Activated CD4-positive, alpha-beta T cell treated with anti-CD3 and anti-CD28 coated beads, Interleukin-2, amount 10 ng/mL, durations not matched to agents 7 days and 5 days (primary cell): ENCODE results near the gene B3GALNT1. TPM values are rescaled to one million over a fixed set of nuclear protein-coding genes. Genes with fewer than 3 reads are reported as not detected.

ENCODE experiments used
- CTCF ChIA-PET: fragments of 350-600 bp; sonication (Branson Sonifier 250); formaldehyde crosslinking; loops from one replicate; lab custom pipeline; 2021; ENCODE audit warnings: antibody characterized with exemption; lab: Charles Lee
- POLR2A ChIA-PET: fragments of 350-600 bp; sonication (Branson Sonifier 250); formaldehyde crosslinking; loops from one replicate; lab custom pipeline; 2021; ENCODE audit warnings: antibody characterized with exemption; lab: Charles Lee
- DNase-seq: peaks from one replicate; pipeline ENCODE4 v3.0.0-alpha.2; 2020
- H3K27ac Mint-ChIP-seq: one replicate; pipeline ENCODE4 v1.8.0; 2021; ENCODE audit warnings: mild to moderate bottlenecking, moderate library complexity, mixed read lengths
- H3K27me3 Mint-ChIP-seq: one replicate; pipeline ENCODE4 v1.8.0; 2021; ENCODE audit warnings: mixed read lengths
- H3K36me3 Mint-ChIP-seq: one replicate; pipeline ENCODE4 v1.8.0; 2021; ENCODE audit warnings: low read depth, mixed read lengths
- H3K4me1 Mint-ChIP-seq: one replicate; pipeline ENCODE4 v1.8.0; 2021; ENCODE audit warnings: mixed read lengths
- H3K4me3 Mint-ChIP-seq: one replicate; pipeline ENCODE4 v1.8.0; 2021; ENCODE audit warnings: mild to moderate bottlenecking, moderate library complexity, mixed read lengths
- H3K9me3 Mint-ChIP-seq: one replicate; pipeline ENCODE4 v1.8.0; 2021; ENCODE audit warnings: mixed read lengths
- total RNA-seq, 2 experiments: library from RNA; stranded (reverse); gene quantifications; one replicate each; pipeline ENCODE4 v1.2.3, GENCODE V29; 2021

Gene B3GALNT1, protein sequence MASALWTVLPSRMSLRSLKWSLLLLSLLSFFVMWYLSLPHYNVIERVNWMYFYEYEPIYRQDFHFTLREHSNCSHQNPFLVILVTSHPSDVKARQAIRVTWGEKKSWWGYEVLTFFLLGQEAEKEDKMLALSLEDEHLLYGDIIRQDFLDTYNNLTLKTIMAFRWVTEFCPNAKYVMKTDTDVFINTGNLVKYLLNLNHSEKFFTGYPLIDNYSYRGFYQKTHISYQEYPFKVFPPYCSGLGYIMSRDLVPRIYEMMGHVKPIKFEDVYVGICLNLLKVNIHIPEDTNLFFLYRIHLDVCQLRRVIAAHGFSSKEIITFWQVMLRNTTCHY
- 1 to 10 TPM; 2.9 to 3.0 TPM for total RNA-seq

DNA sequence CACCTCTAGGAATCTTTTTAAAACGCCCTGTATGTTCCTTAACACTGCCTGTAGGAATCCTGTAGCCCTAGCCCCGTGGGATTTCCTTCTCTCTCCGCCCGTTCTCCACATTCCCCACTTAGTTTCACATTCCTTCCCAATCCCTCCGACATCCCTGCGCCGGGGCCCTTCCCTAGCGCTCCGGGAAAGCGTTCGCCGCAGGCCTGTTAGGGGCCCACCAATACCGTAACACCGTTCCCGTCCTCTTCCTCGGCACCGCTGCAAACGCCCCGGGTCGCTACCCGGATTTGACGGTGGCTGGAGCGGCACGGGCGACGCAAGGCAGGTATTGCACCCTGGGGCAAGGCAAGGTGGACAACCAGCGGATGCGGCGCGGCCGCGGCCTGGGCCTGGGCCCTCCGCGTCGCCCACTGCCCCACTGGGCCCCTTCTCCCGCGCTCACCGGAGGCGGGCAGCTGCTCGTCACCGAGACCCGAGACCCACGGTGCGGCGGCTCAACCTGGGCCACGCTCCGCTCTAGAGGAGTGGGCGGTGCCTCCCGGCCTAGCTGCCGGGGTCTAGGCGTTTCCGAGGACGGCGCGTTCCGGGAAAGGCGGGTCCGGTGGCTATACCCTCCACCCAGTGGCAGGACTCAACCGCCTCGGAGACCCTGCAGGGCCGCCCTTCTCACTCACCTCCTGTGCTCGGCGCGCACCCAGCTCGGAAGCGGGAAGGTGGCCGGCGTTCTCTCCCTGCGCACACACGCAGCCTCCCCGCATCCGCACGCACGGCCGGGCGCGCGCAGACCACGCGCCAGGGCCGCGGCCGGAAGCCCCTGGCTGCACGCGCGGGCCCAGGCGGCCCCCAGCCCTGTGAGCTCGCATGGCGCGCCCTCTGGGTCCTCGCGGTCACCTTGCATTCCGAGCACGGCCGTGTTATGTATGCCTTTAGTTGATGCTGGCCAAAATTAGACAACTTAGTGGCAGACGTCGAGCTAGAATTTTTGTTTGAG, at the start of gene B3GALNT1:
Gene B3GALNT1 (minus strand): TSS at position 789 of the 991 bp plus-strand sequence. CDS start 18,595 bp downstream, outside the sequence.
- H3K9me3 Mint-ChIP-seq, result no peaks in the 10 kb centered on the region
- H3K4me1 Mint-ChIP-seq, result peaks cover 16% of the 10 kb centered on the region
- H3K36me3 Mint-ChIP-seq, result peaks cover 6% of the 10 kb centered on the region
- peak within 1 kb of the TSS; percentile 70 for H3K4me3 Mint-ChIP-seq
- peaks cover 28% of the 10 kb centered on the region for H3K27me3 Mint-ChIP-seq
- POLR2A ChIA-PET, result no interaction called here
- peak; percentile 35 for DNase-seq
- CTCF ChIA-PET, result interaction anchor here (0.7 to 2.2 kb wide), 2 partner anchors 13 to 94 kb away, joined by 3 to 4 read pairs; no protein-coding TSS in a partner anchor
- H3K27ac Mint-ChIP-seq, result peak within 1 kb of the TSS; percentile 67

DNA sequence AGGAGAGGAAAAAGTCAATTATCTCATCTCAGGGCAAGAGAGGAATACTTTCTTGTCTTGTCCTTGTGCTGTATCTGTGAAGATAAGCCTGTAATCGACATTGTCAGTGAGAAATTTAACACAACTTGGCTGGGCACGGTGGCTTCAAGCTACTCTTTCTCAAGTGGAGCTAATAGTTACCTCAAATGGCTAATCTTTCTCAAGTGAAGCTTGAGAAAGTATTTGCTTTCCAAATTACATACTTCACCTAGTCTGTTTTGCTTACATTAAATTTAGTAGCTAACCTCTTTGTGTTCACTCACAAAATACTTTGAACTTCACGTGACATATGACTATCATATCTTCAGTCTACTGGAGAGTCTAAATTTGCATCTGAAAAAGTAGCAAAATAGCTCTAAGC, 48.3 kb upstream of the B3GALNT1 start:
- POLR2A ChIA-PET, result no interaction called here
- Mint-ChIP-seq H3K27me3 (peaks cover 6% of the 10 kb centered on the region), H3K36me3 (no peaks in the 10 kb centered on the region), H3K9me3 (no peaks in the 10 kb centered on the region), H3K4me1 (no peaks in the 10 kb centered on the region), H3K27ac (no peak overlapping the region), H3K4me3 (no peak overlapping the region)
- no peak for DNase-seq
- CTCF ChIA-PET, result no interaction called here

DNA sequence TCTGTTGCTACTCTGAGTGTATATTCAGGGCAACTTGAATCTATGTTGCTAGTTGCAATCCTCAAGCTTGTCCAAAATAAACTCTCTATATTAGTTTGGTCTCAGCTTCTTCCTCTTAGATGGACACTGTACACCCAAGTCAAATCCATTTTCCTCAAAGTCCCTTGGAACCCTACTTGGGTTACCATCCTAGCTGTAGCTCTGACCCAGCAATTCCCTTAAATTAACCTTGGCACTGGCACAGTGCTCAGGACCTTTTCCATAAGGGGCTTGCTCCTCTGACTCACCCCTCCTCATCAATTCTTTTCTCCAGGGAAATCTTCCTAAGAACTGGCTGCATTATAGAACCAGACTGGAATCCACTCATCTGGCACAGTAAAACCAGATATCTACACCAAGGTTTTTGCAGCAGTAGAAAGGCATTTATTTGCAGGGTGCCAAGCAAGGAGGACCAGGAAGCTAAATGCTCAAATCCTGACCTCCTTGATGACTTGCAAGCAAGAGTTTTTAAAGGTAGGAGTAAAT, 44.9 kb upstream of the B3GALNT1 start:
- POLR2A ChIA-PET, result no interaction called here
- Mint-ChIP-seq H3K27me3 (peaks cover 4% of the 10 kb centered on the region), H3K27ac (no peak overlapping the region), H3K36me3 (no peaks in the 10 kb centered on the region), H3K4me3 (no peak overlapping the region), H3K4me1 (no peaks in the 10 kb centered on the region), H3K9me3 (no peaks in the 10 kb centered on the region)
- no peak for DNase-seq
- CTCF ChIA-PET, result no interaction called here

DNA sequence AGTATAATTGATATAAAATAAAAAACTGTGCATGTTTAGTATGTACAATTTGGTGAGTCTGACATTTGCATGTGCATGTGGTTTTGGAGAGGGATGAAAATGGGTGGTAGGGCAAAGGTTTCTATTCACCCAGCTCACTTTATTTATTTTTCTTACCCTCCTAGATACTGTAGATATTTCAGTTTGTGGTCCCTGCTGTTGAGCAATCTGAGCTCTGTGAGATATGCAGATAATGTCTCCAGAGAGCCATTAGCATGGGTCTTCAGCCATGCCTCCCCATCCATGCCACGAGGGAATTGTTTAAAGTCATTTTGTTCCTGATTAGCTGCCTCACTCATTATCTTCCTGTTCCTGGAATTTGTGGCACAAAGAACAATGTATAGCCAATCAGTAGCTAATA, 44.4 kb upstream of the B3GALNT1 start:
- H3K36me3 Mint-ChIP-seq, result no peaks in the 10 kb centered on the region
- no peaks in the 10 kb centered on the region for H3K9me3 Mint-ChIP-seq
- no peaks in the 10 kb centered on the region for H3K4me1 Mint-ChIP-seq
- H3K4me3 Mint-ChIP-seq, result no peak overlapping the region
- no peak overlapping the region for H3K27ac Mint-ChIP-seq
- H3K27me3 Mint-ChIP-seq, result peaks cover 4% of the 10 kb centered on the region
- no peak for DNase-seq
- ChIA-PET POLR2A (no interaction called here), CTCF (no interaction called here)

DNA sequence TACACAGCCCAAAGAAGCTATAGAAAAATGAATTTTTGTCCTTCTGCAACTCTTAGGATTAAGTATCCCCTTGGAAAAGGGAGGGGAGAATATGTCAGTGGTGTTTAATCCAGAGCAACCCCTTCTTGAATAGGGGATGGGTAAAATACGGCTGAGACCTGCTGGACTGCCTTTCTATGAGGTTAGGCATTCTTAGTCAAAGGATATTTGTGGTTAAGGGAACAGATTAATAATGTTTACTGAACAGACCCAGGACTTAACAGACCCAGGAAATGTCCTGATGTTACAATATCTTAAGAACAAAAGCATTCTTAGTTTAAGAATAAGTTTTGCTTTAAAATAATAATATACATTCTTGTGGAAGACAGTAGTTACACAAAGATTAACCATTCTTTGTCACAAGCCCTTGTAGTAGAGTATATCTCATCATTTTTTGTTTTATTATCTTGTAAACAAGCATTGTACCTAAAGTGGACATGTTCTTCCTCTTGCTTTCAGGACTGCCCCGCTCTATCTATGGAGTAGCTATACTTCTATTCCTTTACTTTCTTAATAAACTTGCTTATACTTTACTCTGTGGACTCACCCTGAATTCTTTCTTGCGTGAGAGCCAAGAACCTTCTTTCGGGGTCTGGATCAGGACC, 43.8 kb upstream of the B3GALNT1 start:
- CTCF ChIA-PET, result no interaction called here
- POLR2A ChIA-PET, result no interaction called here
- Mint-ChIP-seq H3K27me3 (peaks cover 2% of the 10 kb centered on the region), H3K36me3 (no peaks in the 10 kb centered on the region), H3K27ac (no peak overlapping the region), H3K4me1 (no peaks in the 10 kb centered on the region), H3K4me3 (no peak overlapping the region), H3K9me3 (no peaks in the 10 kb centered on the region)
- no peak for DNase-seq

DNA sequence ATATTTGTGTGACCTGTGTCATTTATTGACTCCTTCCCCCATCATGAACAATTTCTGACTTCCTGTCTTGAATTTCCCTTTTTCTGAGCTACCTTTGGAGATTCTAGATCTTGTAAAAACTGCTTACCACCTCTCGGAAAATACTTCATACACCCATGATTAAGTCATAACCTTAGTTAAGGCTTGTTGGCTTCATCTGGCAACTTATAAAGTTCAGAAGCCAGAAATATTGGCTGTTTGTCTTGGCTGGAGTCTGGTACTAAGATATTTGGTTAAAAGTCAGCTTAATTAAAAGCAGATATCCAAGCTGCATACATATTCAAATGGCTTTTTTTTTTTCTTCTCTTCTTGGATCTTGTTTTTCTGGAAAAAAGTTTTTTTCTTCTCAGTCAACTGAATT, 37.3 kb upstream of the B3GALNT1 start:
- Mint-ChIP-seq H3K36me3 (no peaks in the 10 kb centered on the region), H3K27me3 (no peaks in the 10 kb centered on the region), H3K4me3 (no peak overlapping the region), H3K27ac (no peak overlapping the region), H3K9me3 (peaks cover 2% of the 10 kb centered on the region), H3K4me1 (no peaks in the 10 kb centered on the region)
- ChIA-PET CTCF (no interaction called here), POLR2A (no interaction called here)
- no peak for DNase-seq

DNA sequence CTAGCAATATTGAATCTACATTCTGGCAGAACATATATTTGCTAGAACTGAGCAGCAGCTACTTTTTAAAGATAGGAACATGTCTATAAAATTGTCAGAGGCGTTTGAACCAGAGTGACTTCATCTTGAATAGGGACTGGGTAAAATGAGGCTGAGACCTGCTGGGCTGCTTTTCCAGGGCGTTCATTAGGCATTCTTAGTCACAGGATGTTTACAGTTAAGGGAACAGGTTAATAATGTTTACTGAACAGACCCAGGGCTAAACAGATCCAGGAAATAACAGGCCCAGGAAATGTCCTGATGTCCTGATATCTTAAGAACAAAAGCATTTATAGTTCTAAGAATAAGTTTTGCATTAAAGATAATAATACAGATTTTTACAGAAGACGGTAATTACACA, 34.5 kb upstream of the B3GALNT1 start:
- ChIA-PET CTCF (no interaction called here), POLR2A (no interaction called here)
- no peaks in the 10 kb centered on the region for H3K27me3 Mint-ChIP-seq
- H3K36me3 Mint-ChIP-seq, result no peaks in the 10 kb centered on the region
- no peak for DNase-seq
- no peak overlapping the region for H3K27ac Mint-ChIP-seq
- H3K4me1 Mint-ChIP-seq, result no peaks in the 10 kb centered on the region
- no peak overlapping the region for H3K4me3 Mint-ChIP-seq
- peaks cover 2% of the 10 kb centered on the region for H3K9me3 Mint-ChIP-seq

DNA sequence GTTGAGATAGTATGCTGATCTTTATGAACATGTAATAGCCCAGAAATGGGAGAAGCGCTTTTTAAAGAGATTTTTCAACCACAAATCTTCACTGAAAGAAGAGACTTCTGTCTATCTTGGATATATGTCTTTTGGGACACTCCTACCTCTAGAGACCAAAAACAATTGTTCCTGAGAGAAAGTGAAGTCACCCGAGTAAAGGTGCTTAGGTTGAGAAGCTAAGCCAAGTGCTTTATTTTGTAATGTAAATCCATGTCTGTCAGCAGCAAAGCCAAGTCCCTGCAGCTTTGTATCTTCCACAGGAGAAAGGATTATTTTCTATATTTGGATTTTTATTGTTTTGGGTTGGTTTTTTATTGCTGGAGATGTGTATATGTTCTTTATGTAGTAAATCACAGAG, 32.1 kb upstream of the B3GALNT1 start:
- ChIA-PET CTCF (no interaction called here), POLR2A (no interaction called here)
- Mint-ChIP-seq H3K9me3 (peaks cover 2% of the 10 kb centered on the region), H3K27ac (no peak overlapping the region), H3K4me1 (no peaks in the 10 kb centered on the region), H3K27me3 (peaks cover 2% of the 10 kb centered on the region), H3K4me3 (no peak overlapping the region), H3K36me3 (no peaks in the 10 kb centered on the region)
- DNase-seq, result no peak

DNA sequence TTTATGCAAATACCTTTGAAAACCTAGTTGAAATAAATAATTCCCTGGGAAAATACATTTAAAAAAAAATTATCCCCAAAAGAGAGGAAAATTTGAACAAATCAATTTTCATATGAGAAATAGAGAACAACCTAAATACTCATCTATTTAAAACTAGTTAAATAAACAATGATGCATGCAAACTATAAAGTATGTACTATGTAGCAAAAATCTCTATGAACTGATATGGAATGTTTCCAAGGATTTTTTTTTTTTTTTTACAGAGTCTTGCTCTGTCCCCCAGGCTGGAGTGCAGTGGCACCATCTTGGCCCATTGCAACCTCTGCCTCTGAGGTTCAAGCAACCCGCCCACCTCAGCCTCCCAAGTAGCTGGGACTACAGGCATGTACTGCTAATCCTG, 27.2 kb upstream of the B3GALNT1 start:
- H3K4me3 Mint-ChIP-seq, result no peak overlapping the region
- no peak for DNase-seq
- no peak overlapping the region for H3K27ac Mint-ChIP-seq
- no peaks in the 10 kb centered on the region for H3K4me1 Mint-ChIP-seq
- POLR2A ChIA-PET, result interaction anchor here (0.6 kb wide), 1 partner anchor 37 kb away, joined by 3 read pairs; no protein-coding TSS in a partner anchor
- H3K9me3 Mint-ChIP-seq, result no peaks in the 10 kb centered on the region
- H3K36me3 Mint-ChIP-seq, result no peaks in the 10 kb centered on the region
- CTCF ChIA-PET, result interaction anchor here (0.7 kb wide), 1 partner anchor 42 kb away, joined by 3 read pairs; no protein-coding TSS in a partner anchor
- peaks cover 3% of the 10 kb centered on the region for H3K27me3 Mint-ChIP-seq

DNA sequence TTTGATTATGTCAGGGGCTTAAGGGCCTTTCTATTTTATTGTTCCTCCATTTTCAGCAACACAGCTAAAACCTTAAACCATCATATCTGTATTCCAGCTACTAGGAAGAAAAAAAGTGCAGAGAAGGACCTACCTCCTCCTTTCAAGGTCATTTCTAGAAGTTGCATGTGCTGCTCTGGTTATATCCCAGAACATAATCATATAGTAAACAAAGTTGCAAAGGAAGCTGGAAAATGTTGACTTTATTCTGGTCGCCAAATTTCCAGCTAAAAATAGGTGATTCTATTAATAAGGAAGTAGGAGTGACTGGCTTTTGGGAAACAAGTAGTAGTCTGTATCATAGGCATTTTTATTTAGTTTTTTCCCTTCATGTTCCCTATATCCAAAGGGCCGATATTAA, 21.3 kb upstream of the B3GALNT1 start:
- H3K4me1 Mint-ChIP-seq, result no peaks in the 10 kb centered on the region
- no peak overlapping the region for H3K4me3 Mint-ChIP-seq
- POLR2A ChIA-PET, result no interaction called here

DNA sequence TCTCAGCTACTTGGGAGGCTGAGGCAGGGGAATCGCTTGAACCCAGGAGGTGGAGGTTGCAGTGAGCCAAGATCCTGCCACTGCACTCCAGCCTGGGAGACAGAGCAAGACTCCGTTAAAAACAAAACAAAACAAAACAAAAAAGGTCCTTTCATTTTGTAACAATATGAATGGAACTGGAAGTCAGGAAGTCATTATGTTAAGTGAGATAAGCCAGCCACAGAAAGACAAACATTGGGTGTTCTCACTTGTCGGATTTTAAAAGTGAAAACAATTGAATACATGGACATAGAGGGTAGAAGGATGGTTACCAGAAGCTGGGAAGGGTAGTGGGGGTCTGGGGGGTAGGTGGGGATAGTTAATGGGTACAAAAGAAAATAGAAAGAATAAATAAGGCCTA, 12.5 kb upstream of the B3GALNT1 start:
- H3K36me3 Mint-ChIP-seq, result no peaks in the 10 kb centered on the region
- peaks cover 23% of the 10 kb centered on the region for H3K9me3 Mint-ChIP-seq
- ChIA-PET CTCF (no interaction called here), POLR2A (no interaction called here)
- peaks cover 13% of the 10 kb centered on the region for H3K27me3 Mint-ChIP-seq
- H3K4me3 Mint-ChIP-seq, result no peak overlapping the region
- H3K4me1 Mint-ChIP-seq, result no peaks in the 10 kb centered on the region
- no peak overlapping the region for H3K27ac Mint-ChIP-seq
- no peak for DNase-seq

More for the DNA sequence above, 21.3 kb upstream of the B3GALNT1 start:
- CTCF ChIA-PET, result no interaction called here
- Mint-ChIP-seq H3K27me3 (peaks cover 5% of the 10 kb centered on the region), H3K36me3 (no peaks in the 10 kb centered on the region), H3K27ac (no peak overlapping the region), H3K9me3 (peaks cover 10% of the 10 kb centered on the region)
- DNase-seq, result no peak

DNA sequence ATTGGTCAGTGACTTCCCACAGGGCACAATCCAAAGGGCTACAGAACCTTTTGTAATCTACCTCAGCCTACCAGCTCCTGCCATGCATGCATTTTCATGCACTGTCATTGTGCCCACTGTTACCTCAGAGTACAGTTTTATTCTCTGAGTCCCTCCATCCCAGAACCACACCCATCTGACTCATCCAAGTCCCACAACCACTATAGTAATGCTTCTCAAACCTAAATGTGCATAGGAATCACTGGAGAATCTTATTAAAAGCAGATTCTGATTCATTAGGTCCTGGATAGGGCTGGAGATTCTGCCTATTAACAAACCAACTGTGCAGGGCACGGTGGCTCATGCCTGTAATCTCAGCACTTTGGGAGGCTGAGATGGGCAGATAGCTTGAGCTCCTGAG, 3.7 kb upstream of the B3GALNT1 start:
- POLR2A ChIA-PET, result no interaction called here
- no peaks in the 10 kb centered on the region for H3K9me3 Mint-ChIP-seq

More for the DNA sequence above, 3.7 kb upstream of the B3GALNT1 start:
- DNase-seq, result no peak
- Mint-ChIP-seq H3K4me1 (peaks cover 16% of the 10 kb centered on the region), H3K27me3 (peaks cover 33% of the 10 kb centered on the region), H3K36me3 (peaks cover 2% of the 10 kb centered on the region), H3K27ac (no peak overlapping the region), H3K4me3 (no peak overlapping the region)
- CTCF ChIA-PET, result no interaction called here
